ENCODE data around the gene RBPMS2. TPM values are rescaled to one million over a fixed set of nuclear protein-coding genes. Genes with fewer than 3 reads are reported as not detected.

RBPMS2 gene
- total RNA-seq, 5 donors from 2014 or later (not counting 1 experiment from before 2014, with no cell fraction given), result 0.16 to 0.26 (median 0.20) TPM; not detected in 2

GRCh38 chr15:64694816-64695215, 80.6 kb downstream of the RBPMS2 start:
- Histone ChIP-seq H3K4me3 (ENCODE audit: control insufficient read depth in 1 of 2, extremely low read depth in 1 of 2, low read length in 1 of 2) (no peak overlapping the region), H3K4me1 (ENCODE audit: control insufficient read depth in 1 of 2, extremely low read depth in 1 of 2, insufficient read depth in 2 of 2, low read length in 2 of 2) (peaks cover 0 to 8% of the 10 kb centered on the region in 2 experiments), H3K27me3 (replicated peaks in 1 of 2; ENCODE audit: control insufficient read depth in 2 of 2, extremely low read depth in 1 of 2, insufficient read depth in 2 of 2, low read length in 1 of 2) (no peaks in the 10 kb centered on the region), H3K36me3 (ENCODE audit: control insufficient read depth in 2 of 2, extremely low read depth in 1 of 2, insufficient read depth in 1 of 2, low read length in 1 of 2) (peaks cover 0 to 25% of the 10 kb centered on the region in 2 donors), H3K27ac (ENCODE audit: low read length) (no peak overlapping the region), H3K9me3 (no peaks in the 10 kb centered on the region)
- Mint-ChIP-seq H3K36me3 (peaks cover 13% of the 10 kb centered on the region), H3K4me1 (peaks cover 46 to 52% (median 49%) of the 10 kb centered on the region in 3 donors), H3K27me3 (no peaks in the 10 kb centered on the region), H3K4me3 (no peak overlapping the region), H3K9me3 (no peaks in the 10 kb centered on the region), H3K27ac (peak overlapping the region; percentile 39 to 52)
- no peak for DNase-seq
- ChIA-PET POLR2A (interaction anchor here in 1 of 2 donors (1.0 kb wide), 1 partner anchor 190 kb away, joined by 3 read pairs; no protein-coding TSS in a partner anchor), CTCF (interaction anchor here in 1 of 2 donors (0.5 to 0.6 kb wide), 2 partner anchors 48 to 1728 kb away, joined by 3 read pairs; no protein-coding TSS in a partner anchor)
- ATAC-seq (replicated peaks in 1 of 4), result no peak
- WGBS (ENCODE audit: insufficient coverage), result 100% methylated on average over 1 of the region's 2 CpGs

GRCh38 chr15:64693134-64693533, 82.3 kb downstream of the RBPMS2 start:
- no peaks in the 10 kb centered on the region for H3K27me3 ChIP-seq (replicated peaks in 1 of 2; ENCODE audit: control insufficient read depth in 2 of 2, extremely low read depth in 1 of 2, insufficient read depth in 2 of 2, low read length in 1 of 2)
- no peaks in the 10 kb centered on the region for H3K9me3 ChIP-seq
- DNase-seq, result no peak
- Mint-ChIP-seq H3K27me3 (no peaks in the 10 kb centered on the region), H3K4me1 (peaks cover 30 to 35% (median 32%) of the 10 kb centered on the region in 3 donors), H3K27ac (peak overlapping the region in 1 of 2 donors; percentile 22), H3K9me3 (no peaks in the 10 kb centered on the region), H3K4me3 (no peak overlapping the region), H3K36me3 (peaks cover 22% of the 10 kb centered on the region)
- no peak overlapping the region for H3K4me3 ChIP-seq (ENCODE audit: control insufficient read depth in 1 of 2, extremely low read depth in 1 of 2, low read length in 1 of 2)
- WGBS (ENCODE audit: insufficient coverage), result 87% methylated on average over 3 of the region's 5 CpGs
- ATAC-seq (replicated peaks in 1 of 4), result no peak
- peaks cover 0 to 5% of the 10 kb centered on the region in 2 experiments for H3K4me1 ChIP-seq (ENCODE audit: control insufficient read depth in 1 of 2, extremely low read depth in 1 of 2, insufficient read depth in 2 of 2, low read length in 2 of 2)
- peaks cover 2 to 38% of the 10 kb centered on the region in 2 donors for H3K36me3 ChIP-seq (ENCODE audit: control insufficient read depth in 2 of 2, extremely low read depth in 1 of 2, insufficient read depth in 1 of 2, low read length in 1 of 2)
- CTCF ChIA-PET, result interaction anchor here in 1 of 2 donors (0.7 kb wide), 1 partner anchor 1083 kb away, joined by 4 read pairs; no protein-coding TSS in a partner anchor
- POLR2A ChIA-PET, result interaction anchor here in 1 of 2 donors (0.6 kb wide), 1 partner anchor 291 kb away, joined by 4 read pairs; no protein-coding TSS in a partner anchor
- no peak overlapping the region for H3K27ac ChIP-seq (ENCODE audit: low read length)

GRCh38 chr15:64691896-64692565, 83.4 kb downstream of the RBPMS2 start:
- H3K9me3 ChIP-seq, result no peaks in the 10 kb centered on the region
- H3K27me3 ChIP-seq (replicated peaks in 1 of 2; ENCODE audit: control insufficient read depth in 2 of 2, extremely low read depth in 1 of 2, insufficient read depth in 2 of 2, low read length in 1 of 2), result no peaks in the 10 kb centered on the region
- Mint-ChIP-seq H3K27me3 (no peaks in the 10 kb centered on the region), H3K4me1 (peaks cover 18 to 26% (median 21%) of the 10 kb centered on the region in 3 donors), H3K27ac (peak overlapping the region in 1 of 2 donors; percentile 39), H3K4me3 (no peak overlapping the region), H3K36me3 (peaks cover 31% of the 10 kb centered on the region), H3K9me3 (no peaks in the 10 kb centered on the region)
- CTCF ChIA-PET, result interaction anchor here (0.5 to 2.4 kb wide), 3 partner anchors 11 to 36 kb away, joined by 3 to 11 read pairs (median 3); no protein-coding TSS in a partner anchor
- peaks cover 5 to 49% of the 10 kb centered on the region in 2 donors for H3K36me3 ChIP-seq (ENCODE audit: control insufficient read depth in 2 of 2, extremely low read depth in 1 of 2, insufficient read depth in 1 of 2, low read length in 1 of 2)
- 87% methylated on average over 6 of the region's 9 CpGs for WGBS (ENCODE audit: insufficient coverage)
- POLR2A ChIA-PET, result no interaction called here
- H3K27ac ChIP-seq (ENCODE audit: low read length), result no peak overlapping the region
- ATAC-seq (replicated peaks in 1 of 4), result no peak
- DNase-seq, result peak in 1 of 35 experiments; percentile 37
- H3K4me1 ChIP-seq (ENCODE audit: control insufficient read depth in 1 of 2, extremely low read depth in 1 of 2, insufficient read depth in 2 of 2, low read length in 2 of 2), result no peaks in the 10 kb centered on the region
- no peak overlapping the region for H3K4me3 ChIP-seq (ENCODE audit: control insufficient read depth in 1 of 2, extremely low read depth in 1 of 2, low read length in 1 of 2)

GRCh38 chr15:64690578-64691296, 84.7 kb downstream of the RBPMS2 start:
- H3K4me1 ChIP-seq (ENCODE audit: control insufficient read depth in 1 of 2, extremely low read depth in 1 of 2, insufficient read depth in 2 of 2, low read length in 2 of 2), result no peaks in the 10 kb centered on the region
- ATAC-seq (replicated peaks in 1 of 4) (no peak), DNase-seq (no peak)
- H3K4me3 Mint-ChIP-seq, result no peak overlapping the region
- H3K27ac ChIP-seq (ENCODE audit: low read length), result no peak overlapping the region
- peaks cover 13 to 20% (median 15%) of the 10 kb centered on the region in 3 donors for H3K4me1 Mint-ChIP-seq
- CTCF ChIA-PET, result interaction anchor here (1.1 to 2.4 kb wide), 2 partner anchors 37 kb away, joined by 3 to 11 read pairs; no protein-coding TSS in a partner anchor
- no peaks in the 10 kb centered on the region for H3K27me3 Mint-ChIP-seq
- H3K4me3 ChIP-seq (ENCODE audit: control insufficient read depth in 1 of 2, extremely low read depth in 1 of 2, low read length in 1 of 2), result no peak overlapping the region
- H3K27ac Mint-ChIP-seq, result peak overlapping the region; percentile 64 to 73
- H3K36me3 Mint-ChIP-seq, result peaks cover 35% of the 10 kb centered on the region
- no peaks in the 10 kb centered on the region for H3K9me3 Mint-ChIP-seq
- no peaks in the 10 kb centered on the region for H3K27me3 ChIP-seq (replicated peaks in 1 of 2; ENCODE audit: control insufficient read depth in 2 of 2, extremely low read depth in 1 of 2, insufficient read depth in 2 of 2, low read length in 1 of 2)
- POLR2A ChIA-PET, result interaction anchor here in 1 of 2 donors (0.6 kb wide), 1 partner anchor 250 kb away, joined by 3 read pairs; no protein-coding TSS in a partner anchor
- peaks cover 5 to 56% of the 10 kb centered on the region in 2 donors for H3K36me3 ChIP-seq (ENCODE audit: control insufficient read depth in 2 of 2, extremely low read depth in 1 of 2, insufficient read depth in 1 of 2, low read length in 1 of 2)
- no peaks in the 10 kb centered on the region for H3K9me3 ChIP-seq
- 100% methylated on average over 1 of the region's 6 CpGs for WGBS (ENCODE audit: insufficient coverage)

GRCh38 chr15:64690008-64690407, 85.4 kb downstream of the RBPMS2 start:
- CTCF ChIA-PET, result interaction anchor here (0.5 to 2.4 kb wide), 3 partner anchors 38 to 1182 kb away, joined by 3 to 11 read pairs (median 7); no protein-coding TSS in a partner anchor

More at GRCh38 chr15:64690008-64690407, 85.4 kb downstream of the RBPMS2 start:
- Histone ChIP-seq H3K4me1 (ENCODE audit: control insufficient read depth in 1 of 2, extremely low read depth in 1 of 2, insufficient read depth in 2 of 2, low read length in 2 of 2) (no peaks in the 10 kb centered on the region), H3K27ac (ENCODE audit: low read length) (no peak overlapping the region), H3K27me3 (replicated peaks in 1 of 2; ENCODE audit: control insufficient read depth in 2 of 2, extremely low read depth in 1 of 2, insufficient read depth in 2 of 2, low read length in 1 of 2) (no peaks in the 10 kb centered on the region), H3K4me3 (ENCODE audit: control insufficient read depth in 1 of 2, extremely low read depth in 1 of 2, low read length in 1 of 2) (no peak overlapping the region), H3K36me3 (ENCODE audit: control insufficient read depth in 2 of 2, extremely low read depth in 1 of 2, insufficient read depth in 1 of 2, low read length in 1 of 2) (peaks cover 5 to 62% of the 10 kb centered on the region in 2 donors), H3K9me3 (no peaks in the 10 kb centered on the region)
- Mint-ChIP-seq H3K4me3 (no peak overlapping the region), H3K36me3 (peaks cover 35% of the 10 kb centered on the region), H3K27me3 (no peaks in the 10 kb centered on the region), H3K4me1 (peaks cover 9 to 13% (median 10%) of the 10 kb centered on the region in 3 donors), H3K27ac (peak overlapping the region in 1 of 2 donors; percentile 52), H3K9me3 (no peaks in the 10 kb centered on the region)
- no CpG with 5 or more reads among the region's 3 CpGs for WGBS (ENCODE audit: insufficient coverage)
- DNase-seq, result no peak
- POLR2A ChIA-PET, result no interaction called here
- no peak for ATAC-seq (replicated peaks in 1 of 4)
